Neutrophil (primary cell): ENCODE results near the gene LIME1.

Experiments
- H3K27ac ChIP-seq: fragments of 200-600 bp; sonication (generic); 2 replicates; pipeline ENCODE4 v1.5.1; 2016; ENCODE audit warnings: mild to moderate bottlenecking, moderate library complexity
- H3K27me3 ChIP-seq: fragments of 200-600 bp; sonication (generic); 2 replicates; pipeline ENCODE4 v1.6.0; 2016; ENCODE audit warnings: mild to moderate bottlenecking
- H3K36me3 ChIP-seq: fragments of 200-600 bp; sonication (generic); 2 replicates; pipeline ENCODE4 v1.5.1; 2017
- H3K4me1 ChIP-seq, 2 experiments: fragments of 200-600 bp in 1 of 2; sonication (generic) in 1 of 2; 1 replicate in 1 of 2; 2 replicates in 1 of 2; pipeline versions ENCODE4 v1.5.1 to v1.6.1; 2013 to 2016; ENCODE audit warnings: low read depth in 1 of 2, low read length in 1 of 2, mild to moderate bottlenecking in 1 of 2, moderate library complexity in 1 of 2; ENCODE audit not compliant: control insufficient read depth in 1 of 2, insufficient read depth in 1 of 2
- H3K4me3 ChIP-seq, 2 experiments: fragments of 200-600 bp in 1 of 2; sonication (generic) in 1 of 2; 1 replicate in 1 of 2; 2 replicates in 1 of 2; pipeline ENCODE4 v1.5.1; 2013 to 2016; ENCODE audit warnings: low read depth in 1 of 2, low read length in 1 of 2, mild to moderate bottlenecking in 1 of 2, moderate library complexity in 1 of 2
- H3K9me3 ChIP-seq: fragments of 200-600 bp; sonication (generic); 2 replicates; pipeline ENCODE4 v1.5.1; 2016
- TF ChIP-seq, protein P1 (sequence below): fragments of 200-600 bp; sonication (generic); IDR thresholded peaks from 2 replicates; pipeline ENCODE4 v1.5.1; 2016; ENCODE audit warnings: antibody characterized with exemption

LIME1 gene

DNA sequence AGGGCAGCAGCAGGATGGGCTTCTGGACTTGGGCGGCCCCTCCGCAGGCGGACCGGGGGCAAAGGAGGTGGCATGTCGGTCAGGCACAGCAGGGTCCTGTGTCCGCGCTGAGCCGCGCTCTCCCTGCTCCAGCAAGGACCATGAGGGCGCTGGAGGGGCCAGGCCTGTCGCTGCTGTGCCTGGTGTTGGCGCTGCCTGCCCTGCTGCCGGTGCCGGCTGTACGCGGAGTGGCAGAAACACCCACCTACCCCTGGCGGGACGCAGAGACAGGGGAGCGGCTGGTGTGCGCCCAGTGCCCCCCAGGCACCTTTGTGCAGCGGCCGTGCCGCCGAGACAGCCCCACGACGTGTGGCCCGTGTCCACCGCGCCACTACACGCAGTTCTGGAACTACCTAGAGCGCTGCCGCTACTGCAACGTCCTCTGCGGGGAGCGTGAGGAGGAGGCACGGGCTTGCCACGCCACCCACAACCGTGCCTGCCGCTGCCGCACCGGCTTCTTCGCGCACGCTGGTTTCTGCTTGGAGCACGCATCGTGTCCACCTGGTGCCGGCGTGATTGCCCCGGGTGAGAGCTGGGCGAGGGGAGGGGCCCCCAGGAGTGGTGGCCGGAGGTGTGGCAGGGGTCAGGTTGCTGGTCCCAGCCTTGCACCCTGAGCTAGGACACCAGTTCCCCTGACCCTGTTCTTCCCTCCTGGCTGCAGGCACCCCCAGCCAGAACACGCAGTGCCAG is 39.7 kb upstream of the LIME1 start, which contains the start of gene TNFRSF6B:
TSS of gene TNFRSF6B (plus strand) at position 25 of the 729 bp plus-strand sequence. CDS start at position 141, 116 bp downstream.
- Histone ChIP-seq H3K4me1 (peaks cover 0 to 4% of the 10 kb centered on the region in 2 experiments), H3K27me3 (peaks cover 21% of the 10 kb centered on the region), H3K9me3 (no peaks in the 10 kb centered on the region), H3K4me3 (no peak within 1 kb of the TSS), H3K36me3 (peaks cover 56% of the 10 kb centered on the region), H3K27ac (no peak within 1 kb of the TSS)
- TF ChIP-seq, protein P1, sequence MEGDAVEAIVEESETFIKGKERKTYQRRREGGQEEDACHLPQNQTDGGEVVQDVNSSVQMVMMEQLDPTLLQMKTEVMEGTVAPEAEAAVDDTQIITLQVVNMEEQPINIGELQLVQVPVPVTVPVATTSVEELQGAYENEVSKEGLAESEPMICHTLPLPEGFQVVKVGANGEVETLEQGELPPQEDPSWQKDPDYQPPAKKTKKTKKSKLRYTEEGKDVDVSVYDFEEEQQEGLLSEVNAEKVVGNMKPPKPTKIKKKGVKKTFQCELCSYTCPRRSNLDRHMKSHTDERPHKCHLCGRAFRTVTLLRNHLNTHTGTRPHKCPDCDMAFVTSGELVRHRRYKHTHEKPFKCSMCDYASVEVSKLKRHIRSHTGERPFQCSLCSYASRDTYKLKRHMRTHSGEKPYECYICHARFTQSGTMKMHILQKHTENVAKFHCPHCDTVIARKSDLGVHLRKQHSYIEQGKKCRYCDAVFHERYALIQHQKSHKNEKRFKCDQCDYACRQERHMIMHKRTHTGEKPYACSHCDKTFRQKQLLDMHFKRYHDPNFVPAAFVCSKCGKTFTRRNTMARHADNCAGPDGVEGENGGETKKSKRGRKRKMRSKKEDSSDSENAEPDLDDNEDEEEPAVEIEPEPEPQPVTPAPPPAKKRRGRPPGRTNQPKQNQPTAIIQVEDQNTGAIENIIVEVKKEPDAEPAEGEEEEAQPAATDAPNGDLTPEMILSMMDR, result no peak

- Histone ChIP-seq H3K4me3 (no peak overlapping the region), H3K9me3 (no peaks in the 10 kb centered on the region), H3K27me3 (peaks cover 21% of the 10 kb centered on the region), H3K36me3 (peaks cover 51% of the 10 kb centered on the region), H3K27ac (no peak overlapping the region), H3K4me1 (peaks cover 0 to 4% of the 10 kb centered on the region in 2 experiments)
- TF ChIP-seq, protein P1, result no peak
These were observed 39.1 kb upstream of the LIME1 start for GRCh38 chr20:63697357-63697867.

DNA sequence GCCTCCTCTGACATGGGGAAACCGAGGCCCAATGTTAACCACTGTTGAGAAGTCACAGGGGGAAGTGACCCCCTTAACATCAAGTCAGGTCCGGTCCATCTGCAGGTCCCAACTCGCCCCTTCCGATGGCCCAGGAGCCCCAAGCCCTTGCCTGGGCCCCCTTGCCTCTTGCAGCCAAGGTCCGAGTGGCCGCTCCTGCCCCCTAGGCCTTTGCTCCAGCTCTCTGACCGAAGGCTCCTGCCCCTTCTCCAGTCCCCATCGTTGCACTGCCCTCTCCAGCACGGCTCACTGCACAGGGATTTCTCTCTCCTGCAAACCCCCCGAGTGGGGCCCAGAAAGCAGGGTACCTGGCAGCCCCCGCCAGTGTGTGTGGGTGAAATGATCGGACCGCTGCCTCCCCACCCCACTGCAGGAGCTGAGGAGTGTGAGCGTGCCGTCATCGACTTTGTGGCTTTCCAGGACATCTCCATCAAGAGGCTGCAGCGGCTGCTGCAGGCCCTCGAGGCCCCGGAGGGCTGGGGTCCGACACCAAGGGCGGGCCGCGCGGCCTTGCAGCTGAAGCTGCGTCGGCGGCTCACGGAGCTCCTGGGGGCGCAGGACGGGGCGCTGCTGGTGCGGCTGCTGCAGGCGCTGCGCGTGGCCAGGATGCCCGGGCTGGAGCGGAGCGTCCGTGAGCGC is 38.5 kb upstream of the LIME1 start:
- H3K9me3 ChIP-seq, result no peaks in the 10 kb centered on the region
- H3K27ac ChIP-seq, result no peak overlapping the region
- H3K27me3 ChIP-seq, result peaks cover 21% of the 10 kb centered on the region
- TF ChIP-seq, protein P1, result no peak
- H3K36me3 ChIP-seq, result peaks cover 51% of the 10 kb centered on the region
- no peak overlapping the region for H3K4me3 ChIP-seq
- peaks cover 0 to 4% of the 10 kb centered on the region in 2 experiments for H3K4me1 ChIP-seq

GRCh38 chr20:63698739-63699465 is 37.6 kb upstream of the LIME1 start:
- H3K36me3 ChIP-seq, result peaks cover 57% of the 10 kb centered on the region
- H3K4me3 ChIP-seq, result no peak overlapping the region
- H3K27me3 ChIP-seq, result peaks cover 21% of the 10 kb centered on the region
- no peak overlapping the region for H3K27ac ChIP-seq
- H3K4me1 ChIP-seq, result peaks cover 0 to 4% of the 10 kb centered on the region in 2 experiments
- TF ChIP-seq, protein P1, result no peak
- no peaks in the 10 kb centered on the region for H3K9me3 ChIP-seq

DNA sequence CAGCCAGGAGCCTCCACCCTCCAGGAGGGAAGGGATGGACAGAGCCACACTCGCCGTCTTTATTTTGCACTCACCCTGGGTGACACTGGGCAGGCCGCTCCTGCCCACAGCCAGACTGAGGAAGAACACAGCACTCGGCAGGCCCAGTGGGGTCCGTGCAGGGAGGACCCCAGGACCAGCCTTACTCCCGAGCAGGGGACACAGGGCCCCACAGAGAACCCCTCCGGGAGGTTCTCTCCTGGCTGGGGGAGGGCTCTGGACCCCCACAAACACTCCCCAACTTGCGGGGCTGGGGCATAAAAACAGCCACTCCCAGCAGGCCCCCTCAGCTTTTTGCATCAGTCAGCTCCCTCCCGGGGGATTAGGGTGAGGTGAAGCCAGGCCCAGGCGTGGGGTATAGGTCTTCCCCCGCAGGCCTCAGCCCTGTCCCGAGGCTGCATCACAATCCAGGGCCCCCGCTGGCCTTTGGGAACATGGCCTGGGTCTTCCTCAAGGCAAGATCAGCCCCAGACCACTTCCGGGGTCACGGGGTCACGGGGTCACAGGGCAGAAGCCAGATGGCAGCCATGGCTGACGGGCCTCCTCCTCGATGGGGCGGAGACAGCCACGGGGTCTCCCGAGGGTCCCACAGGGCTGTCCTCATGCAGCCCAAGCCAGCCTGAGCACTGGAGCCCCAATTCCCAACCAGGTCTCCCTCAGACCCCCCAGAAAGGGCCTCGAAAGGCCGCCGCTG is 36.8 kb upstream of the LIME1 start:
- no peak overlapping the region for H3K4me3 ChIP-seq
- TF ChIP-seq, protein P1, result no peak
- H3K4me1 ChIP-seq, result peaks cover 0 to 4% of the 10 kb centered on the region in 2 experiments
- H3K27ac ChIP-seq, result no peak overlapping the region
- H3K36me3 ChIP-seq, result peaks cover 62% of the 10 kb centered on the region
- peaks cover 21% of the 10 kb centered on the region for H3K27me3 ChIP-seq
- no peaks in the 10 kb centered on the region for H3K9me3 ChIP-seq
